Brain pericyte (primary cell): ENCODE results near the gene C15orf39.
"Not testable (repeated sequence)": the region's sequence is repeated elsewhere in the genome, so short reads cannot be mapped to it uniquely, and the experiment has no call there.

Source experiments
- DNase-seq: peaks from one replicate; pipeline ENCODE4 v3.0.0-alpha.2; 2012; ENCODE audit warnings: low read depth, low spot score

Gene C15orf39

DNA sequence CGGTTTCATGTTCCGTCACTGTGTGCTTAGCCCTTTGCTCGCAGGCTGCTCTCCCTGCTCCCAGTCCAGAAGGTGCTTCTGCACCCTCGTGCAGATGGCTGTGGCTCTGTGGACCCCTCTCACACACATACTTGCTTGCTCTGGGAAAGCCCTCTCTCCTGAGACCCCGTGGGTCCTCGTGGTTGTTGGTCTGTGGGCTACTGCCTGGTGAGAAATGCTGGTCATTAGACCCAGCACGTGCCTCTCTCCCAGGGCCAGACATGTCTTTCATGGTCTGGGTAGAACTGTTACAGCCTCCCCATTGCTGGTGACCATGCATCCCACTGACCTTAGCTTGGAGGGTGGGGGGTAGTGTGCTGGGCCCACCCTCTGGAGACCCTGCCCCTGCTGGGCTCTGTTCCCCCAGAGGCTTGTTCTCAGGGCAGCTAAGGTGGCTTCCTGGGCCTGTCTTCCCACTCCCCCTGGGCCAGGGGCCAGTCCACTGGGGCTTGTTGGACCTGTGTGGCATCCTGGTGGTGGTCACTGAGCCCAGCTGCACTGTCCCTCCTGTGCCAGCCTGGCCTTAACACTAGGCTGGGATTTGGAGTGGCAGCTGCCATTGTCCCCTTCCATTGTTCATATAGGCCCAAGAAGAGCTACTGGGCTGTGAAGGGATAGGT is 10.6 kb downstream of the C15orf39 start:
- no peak for DNase-seq

DNA sequence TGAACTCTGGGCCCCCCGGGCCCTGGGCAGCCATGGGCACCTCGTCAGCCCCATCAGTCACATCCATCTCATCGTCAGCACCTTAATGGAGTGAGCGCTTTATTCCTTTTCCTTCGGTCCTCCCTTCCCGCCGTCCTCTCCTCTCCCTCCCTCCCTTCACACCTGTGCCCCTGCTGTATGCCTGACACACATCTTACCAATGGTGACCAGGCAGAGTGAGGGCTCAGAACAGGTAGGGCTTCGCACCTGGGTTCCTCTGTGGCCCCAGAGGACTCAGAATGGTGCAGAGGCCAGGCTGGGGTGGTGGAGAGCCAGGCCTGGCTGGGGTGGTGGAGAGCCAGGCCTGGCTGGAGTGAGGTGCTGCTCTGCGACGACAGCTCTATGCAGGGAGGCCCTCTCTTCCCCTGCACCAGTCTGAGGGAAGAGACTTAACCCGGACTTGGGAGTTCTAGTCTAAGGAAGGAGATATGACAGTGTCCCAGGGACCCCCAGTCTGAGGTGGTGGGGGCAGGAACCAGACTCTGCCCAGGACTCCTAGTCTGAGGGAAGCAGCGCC is 11.6 kb downstream of the C15orf39 start:
- DNase-seq, result no peak

DNA sequence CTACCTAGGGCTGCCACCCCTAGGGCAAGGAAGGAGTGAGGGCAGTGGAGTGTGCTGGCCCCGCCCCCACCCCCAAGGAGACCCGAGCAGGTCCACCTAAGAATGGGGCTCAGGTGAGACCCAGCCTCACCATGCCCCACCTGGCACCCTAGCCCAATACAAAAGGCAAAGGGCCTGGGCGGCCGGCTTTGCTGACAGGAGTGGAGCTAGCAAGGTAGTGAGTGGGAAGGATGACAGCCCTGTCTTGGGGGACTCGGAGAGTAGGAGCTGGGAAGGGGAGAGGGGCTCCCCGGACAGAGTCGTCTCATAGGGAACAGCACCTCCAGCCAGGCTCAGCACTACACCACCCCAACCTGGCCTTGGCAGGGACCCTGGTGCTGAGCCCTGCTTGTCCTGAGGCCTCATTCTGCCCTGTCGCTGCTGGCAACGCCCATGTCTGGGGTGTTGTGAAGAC is 12.1 kb downstream of the C15orf39 start:
- DNase-seq, result no peak

DNA sequence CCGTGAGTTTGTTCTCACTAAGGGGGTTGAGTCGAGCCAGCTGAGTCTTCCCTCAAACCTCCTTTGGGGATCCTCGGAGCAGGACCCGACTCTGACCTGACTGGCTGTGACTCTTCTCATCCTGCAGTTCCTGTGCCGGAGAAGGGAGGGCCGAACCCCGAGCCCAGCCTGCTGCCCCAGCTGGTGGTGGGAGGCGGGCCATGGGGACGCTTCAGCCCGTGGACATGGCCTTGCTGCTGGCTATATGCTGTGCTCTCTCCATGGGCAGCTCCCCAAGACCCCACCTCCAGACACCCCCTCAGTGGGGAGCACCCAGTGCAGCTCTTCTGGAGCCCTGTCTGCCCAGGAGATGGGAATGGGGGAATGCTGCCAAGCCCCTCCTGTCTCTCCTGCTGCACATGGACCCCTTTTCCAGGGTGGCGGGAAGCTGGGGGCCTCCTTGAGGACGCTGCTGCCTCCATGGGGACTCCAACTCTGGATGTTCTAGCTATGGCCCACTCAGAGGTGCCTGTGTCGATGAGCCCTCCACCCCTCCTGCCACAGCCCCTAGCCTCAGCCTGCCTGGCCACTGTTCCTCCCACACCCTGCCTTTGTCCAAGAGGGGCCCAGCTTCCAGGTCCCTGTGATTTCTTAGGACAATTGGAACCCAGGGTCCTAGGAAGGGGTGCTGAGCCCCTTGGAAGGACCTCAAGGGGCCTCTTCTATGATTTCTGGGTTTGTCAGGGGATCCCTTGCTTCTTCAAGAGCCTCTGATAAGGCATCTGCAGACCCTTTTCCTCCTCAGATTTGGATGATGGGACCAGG is 12.8 kb downstream of the C15orf39 start:
- no peak for DNase-seq

DNA sequence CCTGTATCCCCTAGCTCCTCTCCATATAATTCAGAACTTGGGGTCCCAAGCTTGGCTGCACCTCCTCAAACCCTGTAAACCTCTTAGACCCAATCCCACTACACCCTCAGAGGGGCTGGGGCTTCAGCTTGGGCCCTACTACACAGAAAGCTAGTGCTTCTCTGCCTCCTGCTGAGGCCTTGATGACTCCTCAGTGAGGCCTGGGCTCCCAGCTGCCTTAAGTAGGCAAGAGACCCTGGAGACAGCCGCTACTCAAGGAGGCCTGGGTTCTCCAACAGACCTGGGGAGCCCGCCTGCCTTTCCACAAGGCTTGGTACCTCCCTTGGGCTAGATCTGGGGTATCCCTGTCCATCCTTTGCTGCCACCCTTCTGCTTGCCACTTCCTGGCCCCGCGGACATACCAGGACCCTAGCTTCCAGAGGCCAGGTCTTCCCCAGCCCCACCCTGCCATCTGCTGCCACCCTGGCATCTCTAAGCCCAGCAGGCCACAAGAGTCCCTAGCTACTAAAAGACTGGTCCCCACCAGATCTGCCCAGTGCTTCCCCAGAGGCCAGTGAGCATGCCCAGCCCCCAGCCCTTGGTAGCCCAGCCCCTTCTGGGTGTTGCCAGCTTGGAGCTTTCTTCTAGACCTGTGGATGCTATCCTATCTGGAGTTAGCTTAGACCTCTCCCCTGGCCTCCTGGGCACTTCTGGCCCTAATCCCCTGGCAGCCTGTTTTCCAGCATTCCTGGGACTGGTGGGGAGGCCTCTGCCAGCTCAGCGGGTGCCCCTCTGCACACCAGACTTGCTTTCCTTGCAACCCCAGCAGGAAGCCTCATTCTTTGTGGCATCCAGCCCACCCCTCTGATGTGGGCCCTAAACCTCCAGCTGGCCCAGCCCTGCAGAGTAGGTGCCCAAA is 13.7 kb downstream of the C15orf39 start:
- DNase-seq, result no peak

DNA sequence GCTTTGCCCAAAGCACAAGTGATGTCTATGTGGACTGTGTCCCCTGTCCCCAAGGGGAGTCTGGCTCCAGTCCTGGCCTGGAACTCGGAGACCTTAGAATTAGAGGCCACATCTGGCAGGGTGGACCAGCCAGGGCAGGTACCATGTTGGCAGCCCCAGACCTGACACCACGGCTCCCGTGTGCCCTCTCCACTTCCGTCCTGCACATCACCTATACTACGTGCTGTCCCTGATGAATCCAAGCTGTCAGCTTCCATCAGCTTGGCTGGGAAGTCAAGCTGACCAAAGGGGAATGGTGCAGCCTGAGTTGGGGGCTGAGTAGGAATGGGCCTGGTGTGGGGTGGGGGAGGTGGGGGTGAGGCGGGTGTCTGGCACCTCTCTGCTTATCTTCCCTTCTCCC is 15.3 kb downstream of the C15orf39 start:
- no peak for DNase-seq

DNA sequence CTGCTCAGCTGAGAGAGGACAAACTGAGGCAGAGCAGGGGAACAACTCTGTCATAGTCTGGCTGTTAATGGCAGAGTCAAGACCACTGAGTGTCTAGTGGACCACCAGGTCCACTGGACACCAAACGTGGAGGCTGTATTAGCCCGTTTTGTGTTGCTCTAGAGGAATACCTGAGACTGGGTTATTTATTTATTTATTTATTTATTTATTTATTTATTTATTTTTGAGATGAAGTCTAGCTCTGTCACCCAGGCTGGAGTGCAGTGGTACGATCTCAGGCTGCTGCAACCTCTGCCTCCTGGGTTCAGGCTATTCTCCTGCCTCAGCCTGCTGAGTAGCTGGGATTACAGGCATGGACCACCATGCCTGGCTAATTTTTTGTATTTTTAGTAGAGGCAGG is 15.9 kb downstream of the C15orf39 start:
- DNase-seq, result not testable (repeated sequence)

DNA sequence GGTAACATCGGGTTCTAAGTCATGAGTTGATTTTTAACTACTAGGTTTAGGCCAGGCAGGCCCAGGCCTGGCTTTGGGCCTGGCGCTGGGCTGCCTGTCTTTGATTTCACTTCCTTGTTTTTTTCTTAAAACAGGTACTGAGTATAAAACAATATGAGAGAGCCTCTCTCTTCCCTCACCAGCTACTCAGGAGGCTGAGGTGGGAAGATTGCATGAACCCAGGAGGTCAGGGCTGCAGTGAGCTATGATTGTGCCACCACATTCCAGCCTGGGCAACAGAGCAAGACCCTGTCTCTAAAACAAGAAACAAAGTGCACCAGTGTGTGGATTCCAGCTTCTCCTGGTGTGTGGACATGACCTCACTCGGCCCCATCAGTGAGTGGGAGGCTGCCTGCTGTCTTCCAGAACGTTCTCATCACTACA is 17.8 kb downstream of the C15orf39 start:
- DNase-seq, result not testable (repeated sequence)

DNA sequence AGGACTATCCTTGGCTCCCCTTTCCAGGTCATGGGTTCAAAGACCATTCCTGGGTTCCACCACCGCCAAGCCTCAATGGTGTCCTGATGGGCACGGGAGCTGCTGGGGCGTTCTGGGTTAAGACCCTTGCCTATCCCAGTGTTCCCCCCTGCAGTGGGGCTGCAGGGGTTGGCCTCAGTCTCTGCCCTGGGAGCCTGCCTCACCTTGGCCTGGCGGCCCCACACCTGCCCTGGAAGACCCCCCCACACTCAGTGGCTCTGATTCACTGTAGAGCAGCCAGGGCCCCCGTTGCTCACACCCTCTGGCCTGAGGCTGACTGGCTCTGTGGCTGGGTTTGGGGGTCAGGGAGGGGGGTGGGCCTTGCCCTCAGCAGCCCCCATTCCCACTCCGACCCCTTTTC is 22.0 kb downstream of the C15orf39 start:
- no peak for DNase-seq

DNA sequence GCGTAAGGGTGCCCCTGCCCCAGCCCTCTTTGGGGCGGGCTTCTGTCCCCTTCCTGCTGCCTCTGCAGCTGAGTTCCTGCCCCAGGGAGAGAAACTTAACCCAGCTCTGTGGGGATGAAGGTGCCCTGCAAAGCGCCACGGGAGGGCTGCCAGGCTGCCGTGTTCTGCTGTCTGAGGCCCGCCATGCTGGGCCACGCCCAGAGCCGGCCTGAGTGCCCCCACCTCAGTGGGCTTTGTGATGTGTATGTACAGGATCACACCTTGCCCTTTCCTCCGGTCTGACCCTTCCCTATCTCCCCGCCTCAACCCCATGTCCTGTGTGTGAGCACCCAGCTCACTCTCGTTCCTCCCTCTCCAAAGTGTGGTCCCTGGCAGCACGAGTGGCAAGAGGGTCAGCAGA is 22.6 kb downstream of the C15orf39 start:
- DNase-seq, result no peak

DNA sequence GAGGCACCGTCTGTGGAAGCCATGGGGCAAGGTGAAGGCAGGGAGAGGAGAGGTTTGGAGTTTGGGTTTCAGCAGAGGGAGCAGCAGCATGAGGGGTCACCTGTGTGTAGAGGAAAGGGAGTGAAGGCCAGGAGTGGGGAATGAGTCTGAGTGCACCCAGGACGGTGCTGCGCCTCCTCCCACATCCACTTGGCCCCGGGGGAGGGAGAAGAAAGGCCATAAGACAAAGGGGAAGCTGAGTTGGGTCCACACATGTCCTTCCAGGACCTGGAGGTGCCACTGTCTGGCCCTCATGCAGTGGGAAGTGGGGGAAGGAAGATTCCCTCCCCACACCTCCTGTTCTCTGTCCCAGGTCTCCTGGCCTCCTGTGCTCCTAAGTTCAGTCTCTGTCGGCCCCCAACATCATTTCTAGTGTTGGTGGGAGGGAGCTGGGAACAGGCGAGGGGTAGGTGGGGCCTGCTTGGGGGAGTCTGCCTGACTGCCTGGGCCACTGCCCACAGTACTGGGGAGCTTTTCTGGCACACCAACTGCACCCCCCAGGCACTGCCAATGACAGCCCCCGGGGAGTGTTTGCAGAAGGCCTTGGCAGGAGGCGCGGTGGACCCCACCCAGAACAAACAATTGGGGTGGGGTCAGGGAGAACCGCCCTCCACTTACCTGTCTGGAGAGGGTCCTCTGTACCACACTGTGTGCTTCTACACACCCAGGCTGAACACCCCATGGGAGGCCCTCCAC is 23.6 kb downstream of the C15orf39 start:
- not testable (repeated sequence) for DNase-seq

DNA sequence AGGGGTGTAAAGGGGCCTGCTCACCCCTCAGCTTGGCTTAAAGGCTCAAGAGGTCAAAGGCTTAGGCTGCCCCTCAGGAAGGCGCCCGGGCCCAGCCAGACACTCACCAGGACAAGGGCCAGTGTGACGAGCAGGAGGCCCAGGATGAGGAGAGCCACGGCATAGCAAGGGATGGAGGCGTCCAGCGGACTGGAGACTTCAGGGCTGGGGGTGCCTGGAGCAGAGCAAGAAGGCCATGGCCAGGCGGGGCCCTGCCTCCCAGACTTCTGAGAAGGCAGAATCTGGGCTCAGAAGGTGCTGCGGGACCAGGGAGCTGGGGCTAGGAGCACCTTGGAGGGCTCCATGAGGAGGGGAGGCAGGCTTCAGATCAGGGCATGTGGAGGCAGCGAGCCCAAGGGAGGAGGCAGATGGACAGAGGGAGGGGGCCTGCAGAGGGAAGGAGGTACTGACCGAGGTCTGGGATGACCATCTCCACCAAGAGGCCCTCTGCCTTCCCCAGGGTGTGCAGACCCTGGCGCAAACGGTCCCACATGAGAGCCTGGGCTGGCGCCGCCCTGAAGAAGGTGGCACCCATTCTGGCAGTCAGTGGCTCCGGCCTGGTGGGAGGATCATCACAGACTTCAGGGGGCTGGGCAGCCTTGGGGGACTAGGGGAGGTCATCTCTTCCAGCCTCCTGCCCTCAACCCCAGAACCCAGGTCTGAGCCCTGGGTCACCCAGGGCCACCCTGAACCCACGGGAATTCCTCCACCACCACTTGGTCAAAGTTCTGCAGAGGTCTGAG is 24.5 kb downstream of the C15orf39 start:
- DNase-seq, result no peak

DNA sequence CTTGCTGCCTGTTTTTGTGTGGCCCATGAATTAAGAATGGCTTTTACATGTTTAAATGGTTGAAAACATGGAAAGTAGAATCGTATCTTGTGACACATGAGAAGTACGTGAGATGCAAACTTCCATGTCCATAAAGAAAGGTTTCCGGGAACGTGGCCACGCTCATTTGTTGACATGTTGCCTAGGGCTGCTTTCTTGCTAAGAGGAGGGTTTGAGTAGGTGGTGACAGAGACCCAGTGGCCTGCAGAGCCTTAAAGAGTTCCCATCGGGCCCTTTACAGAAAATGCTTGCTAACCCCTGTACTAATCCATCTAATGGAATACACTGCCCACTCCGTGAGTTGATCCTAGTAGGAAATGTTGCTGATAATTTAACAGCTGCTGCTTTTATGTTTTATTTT is 25.4 kb downstream of the C15orf39 start:
- not testable (repeated sequence) for DNase-seq

DNA sequence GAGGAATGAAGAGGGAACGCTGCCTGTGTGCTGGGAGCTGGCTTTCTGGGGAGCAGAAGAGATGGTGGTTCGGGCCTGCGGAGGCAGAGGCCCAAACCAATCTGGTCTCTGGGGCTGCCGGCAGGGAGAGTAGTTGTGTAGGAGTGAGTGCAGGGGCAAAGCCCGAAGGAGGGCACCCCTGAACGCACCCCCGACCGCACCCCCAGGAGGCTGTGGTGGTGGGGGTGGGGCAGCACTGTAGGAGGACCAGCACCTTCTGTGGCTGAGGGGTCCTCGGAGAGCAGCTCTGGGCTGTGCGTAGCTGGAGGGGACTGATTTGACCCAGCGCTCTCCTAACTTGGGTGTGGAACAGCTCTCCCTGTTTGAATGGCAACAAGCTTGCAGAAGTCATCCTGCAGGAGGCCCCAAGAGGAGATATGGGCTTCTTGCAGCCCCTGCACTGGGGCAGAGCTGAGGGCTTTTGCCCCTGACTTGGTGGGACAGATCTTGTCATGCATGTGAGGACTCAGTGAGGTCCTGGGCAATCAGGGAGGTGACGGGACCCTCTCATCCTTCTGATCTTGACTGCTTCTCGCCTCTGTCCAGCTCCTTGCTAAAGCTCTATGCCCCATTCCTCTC is 26.1 kb downstream of the C15orf39 start:
- DNase-seq, result no peak

DNA sequence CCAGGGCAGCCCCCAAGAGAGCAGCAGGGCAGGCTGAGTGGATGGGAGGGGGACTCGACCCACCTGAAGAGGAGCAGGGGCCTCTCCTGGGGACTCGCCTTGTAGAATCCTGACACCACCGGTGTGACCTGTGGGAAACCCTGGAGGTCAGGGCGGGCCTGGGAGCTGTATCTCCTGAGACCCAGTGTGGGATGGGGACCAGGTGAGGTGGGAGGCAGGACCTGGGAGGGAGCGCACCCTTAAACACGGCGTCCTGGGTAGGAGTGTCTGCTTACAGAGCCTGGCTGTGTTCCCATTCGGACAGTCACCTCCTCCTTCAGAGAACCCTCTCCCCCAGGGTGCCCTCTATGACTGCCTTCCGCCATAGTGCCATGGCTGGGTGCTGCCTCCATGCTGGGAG is 27.1 kb downstream of the C15orf39 start:
- DNase-seq, result no peak

DNA sequence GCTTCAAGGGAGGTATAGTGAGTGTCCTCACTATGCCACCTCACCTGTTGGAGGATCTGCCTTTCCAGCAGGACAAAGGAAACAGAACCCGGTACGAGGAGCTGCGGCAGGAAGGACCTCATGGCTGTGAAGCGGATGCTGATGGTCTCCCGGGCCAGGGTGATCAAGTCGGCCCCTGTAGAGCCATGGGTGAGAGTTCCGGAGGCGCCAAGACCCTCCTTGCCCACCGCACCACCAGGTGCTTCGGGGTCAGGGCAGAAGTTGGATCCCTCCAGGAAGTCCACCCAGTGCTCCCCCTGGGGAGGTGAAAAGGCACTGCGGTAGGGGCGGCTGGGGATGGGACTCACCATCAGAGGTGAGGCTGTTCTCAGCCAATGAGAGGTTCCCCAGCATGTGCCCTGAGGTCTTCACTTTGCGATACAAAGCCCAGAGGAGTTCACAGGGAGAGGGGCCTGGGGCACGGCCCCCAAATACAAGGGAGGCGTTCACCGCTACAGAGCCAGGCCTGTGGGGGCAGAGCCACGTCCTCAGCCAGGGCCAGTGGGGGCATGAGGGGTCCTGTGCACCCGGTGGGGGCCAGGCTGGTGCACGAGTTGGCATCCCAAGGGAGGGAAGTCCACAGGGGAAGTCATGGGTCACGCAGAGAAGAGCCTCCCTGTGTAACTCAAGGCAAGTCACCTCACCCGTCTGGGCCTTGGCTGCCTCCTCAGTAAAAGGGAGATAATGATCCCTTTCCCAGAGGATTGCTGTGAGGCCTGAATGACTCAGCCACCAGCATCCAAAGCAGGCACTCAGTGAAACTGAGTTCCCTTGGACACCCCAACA is 27.7 kb downstream of the C15orf39 start:
- no peak for DNase-seq

DNA sequence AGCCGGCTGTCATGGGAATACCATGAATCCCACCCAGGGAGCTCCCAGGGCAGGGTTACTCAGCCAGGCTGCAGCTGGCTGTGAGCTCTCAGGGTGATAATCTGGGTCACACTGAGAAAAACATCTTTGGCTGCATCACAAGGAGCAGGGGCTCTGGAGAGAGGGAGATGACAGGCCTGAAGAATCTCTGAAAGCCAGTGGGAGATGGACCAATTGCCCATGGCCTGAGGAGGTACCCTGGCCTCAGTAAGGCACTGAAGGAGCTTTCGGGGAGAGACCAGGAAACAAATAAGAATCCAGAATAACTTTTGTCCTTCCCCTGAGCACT is 28.3 kb downstream of the C15orf39 start:
- no peak for DNase-seq

DNA sequence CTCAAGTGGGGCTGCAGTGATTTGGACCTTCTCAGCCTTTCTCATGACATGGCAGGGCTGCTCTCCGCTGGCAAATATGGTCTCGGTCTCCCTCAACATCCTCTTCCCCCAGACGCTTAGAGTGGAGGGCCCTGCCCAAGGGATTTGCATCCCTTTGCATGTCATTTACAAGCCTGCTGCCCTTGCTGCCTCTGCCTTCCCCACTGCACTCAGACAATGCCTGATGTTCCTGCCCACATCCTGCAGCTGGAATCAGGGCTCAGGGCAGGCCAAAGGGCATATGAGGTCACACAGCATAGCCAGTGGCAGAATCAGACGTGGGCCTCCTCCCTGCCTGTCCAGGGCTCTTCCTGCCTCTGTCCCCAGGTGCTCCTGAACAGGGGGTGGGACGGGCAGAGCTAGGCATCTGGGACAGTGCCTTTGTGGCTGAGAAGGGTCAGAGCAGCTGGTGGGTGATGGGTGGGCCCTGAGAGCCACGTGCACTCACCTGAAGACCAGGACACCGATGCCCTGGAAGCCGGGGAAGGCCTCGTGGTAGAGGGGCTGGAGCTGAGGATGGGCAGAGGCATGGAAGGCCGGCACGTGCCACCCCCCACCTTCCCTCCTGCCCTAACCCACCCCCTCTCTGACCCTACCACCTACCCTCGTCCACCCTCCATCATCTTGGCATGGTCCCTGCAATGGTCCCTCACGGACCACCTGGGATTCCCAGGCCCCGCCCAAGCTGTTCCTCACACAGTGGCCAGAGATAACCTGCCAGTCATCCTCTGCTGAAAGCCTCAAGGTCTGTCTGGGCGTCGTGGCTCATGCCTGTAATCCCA is 29.1 kb downstream of the C15orf39 start:
- DNase-seq, result no peak
